NOMO-1 treated with dmso at 0.1 percent for 144 hours (cell line): Measurements from ENCODE around the gene SLC30A9.
A peak's percentile ranks its signal among the peaks of the same experiment; 100 is the strongest.

ENCODE experiments used
- DNase-seq: peaks from one replicate; lab custom pipeline; 2025; ENCODE audit not compliant: unreplicated experiment; lab: John Stamatoyannopoulos, UW

Gene SLC30A9

DNA sequence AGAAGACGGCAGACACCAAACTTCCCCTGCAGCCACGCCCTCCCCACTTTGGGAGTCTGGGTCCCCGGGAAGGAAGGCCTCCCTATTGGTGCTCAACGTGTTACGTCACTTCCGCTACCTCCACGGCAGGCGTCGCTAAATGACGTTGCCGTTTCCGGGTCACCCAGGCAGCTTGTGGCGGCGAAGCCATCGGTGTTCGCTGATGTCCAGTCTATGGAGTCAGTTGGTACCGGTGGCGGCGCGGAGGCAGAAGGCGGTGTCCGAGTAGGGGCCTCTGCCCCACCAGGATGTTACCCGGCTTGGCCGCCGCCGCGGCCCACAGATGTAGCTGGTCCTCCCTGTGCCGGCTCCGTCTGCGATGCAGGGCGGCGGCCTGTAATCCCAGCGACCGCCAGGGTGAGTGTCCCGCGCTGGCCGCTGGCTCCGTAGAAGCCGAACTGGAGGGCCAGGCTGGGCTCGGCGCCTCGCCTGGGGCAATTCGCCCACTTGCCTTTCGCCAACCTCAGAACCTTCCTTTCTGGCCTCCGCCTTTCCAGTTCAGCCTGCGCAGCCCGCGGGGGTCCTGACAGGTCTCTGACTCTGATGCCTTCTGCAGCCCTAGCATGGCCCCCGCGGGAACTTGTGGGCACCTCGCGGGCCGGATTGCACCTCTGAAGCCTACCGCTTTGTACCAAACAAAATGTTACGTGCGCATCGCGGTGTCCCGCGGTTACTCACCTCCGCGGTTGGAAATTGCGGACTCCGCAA is at the start of gene SLC30A9:
SLC30A9 (plus strand) TSS at position 166 of the 747 bp plus-strand sequence; CDS start at position 288, 122 bp downstream.
- peak; percentile 85 for DNase-seq

DNA sequence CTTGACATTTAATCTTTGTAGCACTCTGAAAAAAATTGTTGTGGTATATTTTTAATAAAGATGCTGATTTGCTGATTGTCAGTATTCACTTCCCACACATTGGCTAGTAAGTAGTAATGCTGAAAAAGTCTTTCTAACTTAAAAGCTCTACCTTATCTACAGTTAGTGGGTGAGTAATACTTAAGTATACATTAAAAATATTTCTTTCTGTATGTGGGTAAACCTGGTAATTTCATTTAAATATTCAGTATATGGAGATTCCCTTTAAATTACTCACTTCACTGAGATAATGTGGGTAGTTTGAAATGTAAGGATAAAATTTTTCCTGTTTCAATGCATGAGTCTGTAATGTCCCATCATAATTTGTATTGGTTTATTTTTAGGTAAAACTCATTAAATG is 49.5 kb upstream of the SLC30A9 start:
- DNase-seq, result no peak

DNA sequence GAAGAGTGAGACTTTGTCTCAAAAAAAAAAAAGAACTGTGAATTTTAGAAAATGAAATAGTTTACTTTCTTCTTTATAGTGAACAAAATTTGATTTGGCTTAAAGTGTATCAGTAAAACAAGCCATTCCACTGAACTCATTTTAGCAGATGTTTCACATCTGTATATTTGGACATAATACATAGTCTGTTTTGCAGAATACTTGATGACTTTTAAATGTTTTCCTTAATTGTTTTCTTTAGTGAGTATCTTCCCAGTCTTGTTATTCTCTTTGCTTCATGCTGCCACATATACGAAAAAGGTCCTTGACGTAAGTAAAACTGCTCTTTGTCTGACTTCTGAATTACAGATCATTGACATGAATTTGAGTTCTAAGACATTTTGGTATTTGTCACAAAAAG is 46.8 kb upstream of the SLC30A9 start:
- no peak for DNase-seq

GRCh38 chr4:41944089-41944488 is 46.2 kb upstream of the SLC30A9 start:
- DNase-seq, result no peak

GRCh38 chr4:41949531-41949930 is 40.8 kb upstream of the SLC30A9 start:
- no peak for DNase-seq

DNA sequence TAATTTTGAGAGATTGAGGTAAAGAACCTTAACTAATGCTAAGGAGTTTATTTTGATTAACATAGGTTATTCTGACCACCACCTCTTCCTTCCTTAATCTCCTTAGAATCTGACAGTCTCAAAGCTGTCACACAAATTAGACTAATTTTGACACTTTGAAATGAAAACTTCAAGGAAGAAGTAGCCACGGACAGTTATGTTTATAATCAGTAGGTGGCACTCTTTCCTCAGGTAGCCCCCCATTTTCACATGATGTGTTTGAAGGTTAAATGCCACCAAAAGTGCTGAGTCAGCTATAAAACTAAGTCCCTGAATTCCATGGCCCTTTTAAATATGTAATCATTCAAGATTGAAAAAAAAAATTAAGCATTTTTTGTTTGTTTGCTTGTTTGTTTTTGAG is 32.7 kb upstream of the SLC30A9 start:
- DNase-seq, result no peak

DNA sequence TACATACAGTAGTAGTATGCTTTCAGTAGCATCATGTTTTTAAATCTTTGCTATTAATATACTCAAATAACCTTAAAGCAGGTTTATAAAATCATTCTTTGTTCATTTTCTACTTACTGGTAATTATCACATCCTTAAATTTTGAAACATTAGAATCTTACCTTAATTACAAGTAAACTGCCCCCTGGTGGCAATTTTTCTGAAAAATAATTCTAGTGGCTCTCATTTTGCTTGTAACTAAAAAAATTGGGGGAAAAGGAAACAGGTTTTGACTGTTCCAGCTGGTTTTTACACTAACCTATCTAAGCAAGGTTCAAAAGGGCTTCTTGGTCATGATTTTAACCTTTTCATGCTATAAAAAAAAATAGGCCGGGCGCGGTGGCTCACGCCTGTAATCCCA is 27.2 kb upstream of the SLC30A9 start:
- DNase-seq, result no peak

DNA sequence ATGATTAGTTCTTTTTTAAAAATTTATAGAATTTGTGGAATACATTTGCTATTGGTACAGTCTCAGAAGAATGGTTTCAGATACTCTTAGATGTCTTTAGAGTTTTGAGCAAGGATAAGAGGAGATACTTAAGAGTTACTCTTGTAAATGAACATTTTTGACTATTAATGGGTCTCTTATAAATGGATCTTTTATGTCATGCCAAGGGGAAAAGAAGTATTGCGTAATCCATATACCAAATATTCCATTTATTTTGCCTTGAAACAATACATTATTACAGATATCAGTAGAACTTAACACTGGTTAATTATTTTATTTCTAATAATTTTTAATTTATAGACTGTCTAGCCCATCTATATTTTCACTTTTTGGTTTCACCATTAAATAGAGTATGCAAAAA is 25.9 kb upstream of the SLC30A9 start:
- no peak for DNase-seq

DNA sequence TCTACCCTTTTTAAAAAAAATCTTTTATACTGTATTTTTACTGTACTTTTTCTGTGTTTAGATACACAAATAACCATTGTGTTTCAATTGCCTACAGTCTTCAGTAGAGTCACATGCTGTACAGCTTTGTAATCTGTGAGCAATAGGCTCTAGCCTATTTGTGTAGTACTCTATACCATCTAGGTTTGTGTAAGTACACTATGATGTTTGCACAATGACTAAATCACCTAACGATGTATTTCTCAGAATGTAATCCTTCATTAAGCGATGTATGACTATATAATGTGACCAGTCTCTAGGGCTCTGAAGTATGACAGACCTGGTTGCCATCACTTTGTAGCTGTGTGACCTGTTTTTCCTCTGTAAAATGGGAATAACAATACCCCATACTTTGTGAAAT is 22.9 kb upstream of the SLC30A9 start:
- DNase-seq, result no peak

DNA sequence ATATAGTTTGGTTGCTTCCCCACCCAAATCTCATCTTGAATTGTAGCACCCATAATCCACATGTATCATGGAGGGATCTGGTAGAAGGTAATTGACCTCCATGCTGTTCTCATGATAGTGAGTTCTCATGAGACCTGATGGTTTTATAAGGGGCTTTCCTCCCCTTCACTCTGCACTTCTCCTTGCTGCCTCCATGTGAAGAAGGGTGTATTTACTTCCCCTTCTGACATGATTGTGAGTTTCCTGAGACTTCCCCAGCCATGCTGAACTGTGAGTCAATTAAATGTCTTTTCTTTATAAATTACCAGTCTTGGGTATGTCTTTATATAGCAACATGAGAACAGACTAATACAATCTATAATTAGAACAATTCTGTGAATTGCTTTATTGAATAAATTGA is 20.7 kb upstream of the SLC30A9 start:
- no peak for DNase-seq

GRCh38 chr4:41975341-41975740 is 15.0 kb upstream of the SLC30A9 start:
- no peak for DNase-seq

GRCh38 chr4:41976775-41977516 is 13.4 kb upstream of the SLC30A9 start:
- DNase-seq, result no peak

- DNase-seq, result no peak
Measured at GRCh38 chr4:41977709-41978108, 12.6 kb upstream of the SLC30A9 start.

DNA sequence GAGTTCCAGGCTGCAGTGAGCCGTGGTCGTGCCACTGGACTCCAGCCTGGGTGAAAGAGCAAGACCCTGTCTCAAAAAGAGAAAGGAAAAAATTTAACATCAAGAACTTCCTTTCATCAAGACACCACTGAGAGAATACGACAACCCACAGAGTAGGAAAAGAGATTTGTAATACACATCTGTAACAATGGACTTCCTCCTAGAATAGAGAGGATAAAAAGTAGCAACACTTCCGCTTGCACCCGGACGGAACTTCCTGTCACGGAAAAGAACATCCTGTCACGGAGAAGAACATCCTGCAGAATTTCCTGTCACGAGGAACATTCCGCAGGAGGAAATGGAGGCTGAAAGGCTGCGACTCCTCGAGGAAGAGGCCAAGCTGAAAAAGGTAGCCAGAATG is 8.9 kb upstream of the SLC30A9 start, which contains the start of gene DCAF4L1:
DCAF4L1 (plus strand) TSS at position 301 of the 400 bp plus-strand sequence; CDS start at position 338, 37 bp downstream.
- no peak for DNase-seq

GRCh38 chr4:41982716-41983115 is 7.6 kb upstream of the SLC30A9 start:
- DNase-seq, result no peak

DNA sequence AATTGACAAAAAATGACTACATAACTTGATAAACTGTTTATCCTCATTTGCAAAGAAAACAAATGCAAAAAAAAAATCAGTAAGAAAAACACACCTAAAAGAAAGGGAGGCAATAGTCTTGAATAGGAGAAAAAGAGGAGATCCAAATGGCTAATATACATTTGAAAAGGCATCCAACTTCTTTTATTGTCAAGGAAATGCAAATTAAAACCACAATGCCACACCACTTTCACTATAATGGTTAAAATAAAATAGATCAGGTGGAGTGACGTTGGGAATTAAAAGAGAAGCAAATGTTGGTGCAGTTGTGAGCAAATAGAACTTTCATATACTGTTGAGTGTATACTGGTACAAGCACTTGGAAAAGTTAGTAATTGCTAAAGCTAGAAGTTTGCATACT is 5.2 kb upstream of the SLC30A9 start:
- no peak for DNase-seq

- no peak for DNase-seq
Measured at GRCh38 chr4:41989994-41990364, 351 bp upstream of the SLC30A9 start.

- DNase-seq, result no peak
Measured at GRCh38 chr4:41991916-41992767, 1.8 kb downstream of the SLC30A9 start.

- DNase-seq, result no peak
Measured at GRCh38 chr4:41992967-41993857, 2.9 kb downstream of the SLC30A9 start.

GRCh38 chr4:41994461-41994985 is 4.2 kb downstream of the SLC30A9 start:
- DNase-seq, result no peak
